Stimulated activated CD8-positive, alpha-beta memory T cell treated with anti-CD3 and anti-CD28 coated beads, Interleukin-4, amount 100 ng/mL, for 4 hours (primary cell): ENCODE results near the gene PVALB.
A peak's percentile ranks its signal among the peaks of the same experiment; 100 is the strongest.

ENCODE experiments used
- DNase-seq, 2 donors: peaks; one replicate each; pipeline ENCODE4 v3.0.0-alpha.2; 2020; ENCODE audit warnings: low read depth in 2 of 2, low spot score in 1 of 2

PVALB gene

DNA sequence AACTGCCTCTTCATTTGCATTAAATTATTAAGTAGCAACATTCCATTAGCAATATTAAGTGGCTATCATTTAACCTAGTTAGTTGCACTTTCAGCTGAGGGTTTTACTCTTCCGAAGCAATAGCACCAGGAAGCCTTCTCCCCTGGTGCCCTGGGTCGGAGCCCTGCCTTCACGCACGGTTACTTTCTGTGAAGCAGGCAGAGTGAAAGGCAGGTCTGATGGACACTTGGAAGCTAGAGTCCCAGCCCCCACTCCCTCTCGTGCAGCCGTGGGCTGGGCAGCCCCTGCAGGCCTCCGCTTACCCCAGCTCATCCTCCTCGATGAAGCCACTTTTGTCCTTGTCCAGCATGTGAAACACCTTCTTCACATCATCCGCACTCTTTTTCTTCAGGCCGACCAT is 2.0 kb downstream of the PVALB start:
- DNase-seq, result no peak

DNA sequence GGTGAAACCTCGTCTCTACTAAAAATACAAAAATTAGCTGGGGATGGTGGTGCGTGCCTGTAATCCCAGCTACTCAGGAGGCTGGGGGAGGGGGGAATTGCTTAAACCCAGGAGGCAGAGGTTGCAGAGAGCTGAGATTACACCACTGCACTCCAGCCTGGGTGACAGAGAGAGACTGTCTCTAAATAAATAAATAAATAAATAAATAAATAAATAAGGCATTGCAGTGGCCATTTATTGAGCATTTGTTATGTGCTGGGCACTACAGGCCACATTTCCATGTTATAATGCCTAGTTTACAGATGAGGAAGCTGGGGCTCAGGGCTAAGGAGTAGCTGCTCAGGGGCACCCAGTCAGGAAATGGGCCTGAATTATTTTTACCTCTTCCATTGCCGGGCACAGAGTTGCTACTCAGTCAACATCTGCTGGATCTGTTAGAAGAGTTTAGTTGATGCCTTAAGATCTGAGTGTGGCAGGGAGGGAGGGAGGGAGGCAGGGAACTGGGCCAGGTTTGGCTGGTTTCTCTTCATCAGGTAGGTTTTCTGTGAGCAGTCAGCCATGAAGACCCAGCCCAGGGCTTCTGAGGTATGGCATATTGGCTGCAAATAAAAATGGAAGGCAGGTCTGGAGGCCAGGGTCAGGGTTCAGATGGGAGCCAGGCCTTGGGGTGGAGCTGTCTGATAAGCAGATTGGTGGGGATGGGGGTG is 5.6 kb downstream of the PVALB start:
- DNase-seq, result no peak

DNA sequence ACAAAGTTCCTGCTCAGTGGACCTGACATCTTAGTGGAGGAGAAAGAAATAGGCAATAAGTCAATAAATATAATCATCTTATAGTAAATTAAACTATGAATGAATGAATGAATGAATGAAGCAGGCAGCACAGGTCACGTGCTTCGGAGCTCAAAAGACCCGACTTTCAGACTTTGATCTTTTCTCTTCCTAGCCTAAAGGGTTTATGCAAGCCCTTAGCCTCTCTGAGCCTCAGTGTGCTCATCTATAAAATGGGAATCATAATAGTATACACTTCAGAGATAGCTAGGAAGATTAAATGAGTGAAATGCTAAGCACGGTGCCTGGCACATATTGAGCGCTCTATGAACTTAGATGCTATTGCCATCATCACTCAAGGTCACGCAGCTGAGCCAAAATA is 7.5 kb downstream of the PVALB start:
- DNase-seq, result no peak

DNA sequence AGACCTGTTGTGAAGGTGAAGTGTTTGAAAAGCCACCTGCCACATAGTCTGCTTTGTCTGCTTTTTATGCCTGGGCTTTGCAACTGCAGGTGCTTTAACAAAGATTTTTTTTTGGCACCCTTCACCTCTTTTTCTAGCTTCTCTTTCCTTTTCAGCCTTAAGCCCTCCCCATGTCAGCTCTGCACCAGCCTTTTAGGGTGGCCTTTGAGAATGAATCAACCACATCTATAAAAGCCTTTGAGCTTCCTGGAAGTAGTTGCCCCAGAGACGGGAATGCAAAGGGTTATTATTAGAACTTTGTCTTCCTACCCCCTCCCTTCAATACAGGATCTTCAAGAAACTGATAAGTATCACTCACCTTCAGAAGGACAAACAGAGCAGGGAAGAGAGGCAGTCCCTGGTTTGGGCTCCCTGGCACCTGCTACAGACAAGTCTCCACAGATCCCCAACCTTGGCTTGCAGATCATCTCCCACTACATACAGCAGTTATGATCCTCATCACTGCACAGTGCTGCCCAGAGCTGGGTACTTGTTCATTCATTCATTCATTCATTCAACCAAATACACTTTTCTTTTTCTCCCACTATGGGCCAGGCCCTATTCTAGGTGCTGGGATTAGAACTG is 8.0 kb downstream of the PVALB start:
- DNase-seq, result no peak

DNA sequence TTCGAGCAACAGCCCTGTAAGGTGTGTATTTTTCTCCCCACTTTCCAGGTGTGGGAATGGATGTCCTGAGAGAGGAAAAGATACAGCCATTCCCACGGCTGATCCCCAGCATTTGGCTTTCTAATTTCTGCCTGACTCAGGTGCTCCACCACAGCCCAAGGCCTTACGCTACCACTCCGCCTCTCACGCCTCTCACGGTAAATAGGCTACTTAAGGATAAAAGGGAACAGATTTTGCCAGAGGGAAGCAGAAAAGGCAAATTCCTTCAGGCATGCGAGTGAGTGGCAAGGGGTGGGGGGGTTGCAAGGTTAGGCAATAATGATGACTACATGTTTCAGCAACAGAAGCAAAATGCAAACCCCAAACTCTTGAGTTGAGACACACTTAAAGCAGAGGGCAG is 9.2 kb downstream of the PVALB start:
- no peak for DNase-seq

DNA sequence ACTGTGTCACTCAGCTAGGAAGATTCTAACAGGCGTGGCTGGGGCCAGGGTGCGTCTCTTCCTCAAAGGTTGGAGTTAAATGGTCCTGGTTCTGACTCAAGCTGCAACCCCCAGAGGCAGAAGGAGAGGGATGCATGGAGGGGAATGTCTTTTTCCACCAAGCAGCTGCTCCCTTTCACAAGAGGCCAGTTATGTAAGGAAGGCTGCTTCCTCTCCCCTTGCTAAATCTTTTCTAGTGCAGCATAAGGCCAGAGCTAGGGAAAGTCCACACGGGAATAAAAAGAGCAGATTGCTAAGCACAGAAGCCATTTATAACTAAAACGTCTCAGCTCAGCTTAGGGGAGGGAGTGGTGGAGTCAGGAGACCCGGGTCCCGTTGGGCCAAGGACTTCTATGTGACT is 10.0 kb downstream of the PVALB start:
- no peak for DNase-seq

DNA sequence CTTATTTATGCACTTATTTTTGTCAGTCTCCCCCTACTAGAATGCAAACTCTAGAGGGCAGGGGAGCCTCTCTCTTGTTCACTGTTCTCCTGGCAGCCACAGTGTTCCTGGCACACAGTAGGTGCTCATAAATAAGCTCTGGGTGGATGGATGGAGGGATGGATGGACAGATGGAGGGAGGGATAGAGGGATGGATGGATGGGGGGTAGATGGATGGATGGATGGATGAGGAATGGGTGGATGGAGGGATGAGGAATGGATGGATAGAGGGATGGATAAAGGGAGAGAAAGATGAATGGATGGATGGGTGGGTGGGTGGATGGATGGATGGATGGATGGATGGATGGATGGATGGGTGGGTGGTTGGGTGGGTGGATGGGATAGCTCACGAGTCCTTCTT is 13.5 kb downstream of the PVALB start:
- no peak for DNase-seq

DNA sequence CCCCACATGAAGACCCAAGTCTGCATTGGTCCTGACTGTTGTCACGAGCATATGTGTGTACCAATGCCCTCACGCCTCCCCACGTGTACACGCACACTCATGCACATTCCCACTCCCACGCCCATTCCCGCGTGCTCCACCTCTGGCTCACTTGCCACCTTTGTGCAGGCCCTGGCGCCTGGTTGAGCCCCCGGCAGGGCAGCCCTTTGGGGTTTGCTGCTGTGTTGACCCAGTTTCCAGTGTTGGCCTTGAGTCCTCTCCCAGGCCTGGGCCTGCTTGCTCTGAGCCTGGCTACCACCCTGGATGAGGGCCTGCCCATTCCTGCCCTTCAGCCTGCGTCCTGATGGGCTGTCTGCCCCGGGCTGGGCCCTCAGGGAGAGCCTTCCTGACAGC is 18.2 kb downstream of the PVALB start:
- DNase-seq, result no peak

DNA sequence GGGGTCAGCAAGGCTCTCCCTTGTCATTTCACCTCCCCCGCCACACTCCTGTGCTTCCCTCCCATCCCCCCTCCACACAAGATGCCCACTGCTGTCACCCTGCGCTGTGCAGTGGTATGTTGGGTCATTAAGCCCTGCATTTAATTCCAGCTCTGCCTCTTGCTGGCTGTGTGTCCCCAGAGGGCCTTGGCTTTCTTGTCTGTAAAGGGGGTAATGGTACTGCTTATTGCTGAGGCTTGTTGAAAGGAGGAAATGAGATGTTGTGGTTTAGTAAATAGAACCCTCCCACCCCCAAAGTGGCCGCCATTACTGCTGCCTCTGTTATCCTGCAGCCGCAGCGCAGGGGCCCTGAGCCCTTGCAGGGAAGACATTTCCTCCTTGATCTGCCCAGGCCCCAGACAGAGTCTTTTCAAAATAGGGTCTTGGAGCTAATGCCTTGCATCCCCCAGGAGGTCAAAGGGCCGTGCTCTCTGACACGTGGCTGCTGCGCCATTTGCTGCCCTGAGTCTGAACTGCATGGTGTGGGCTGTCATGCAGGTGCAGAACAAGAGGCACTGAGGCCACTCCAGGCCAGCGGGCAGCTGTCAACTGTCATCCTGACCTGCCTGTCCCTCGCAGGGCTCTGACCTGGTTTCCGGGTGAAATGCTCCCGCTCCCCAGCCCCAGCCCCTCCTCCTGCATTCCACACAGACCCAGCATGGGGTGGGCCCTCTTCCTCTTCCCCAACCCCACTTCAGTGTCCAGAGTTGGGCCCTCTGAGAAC is 18.7 kb downstream of the PVALB start:
- DNase-seq, result no peak

DNA sequence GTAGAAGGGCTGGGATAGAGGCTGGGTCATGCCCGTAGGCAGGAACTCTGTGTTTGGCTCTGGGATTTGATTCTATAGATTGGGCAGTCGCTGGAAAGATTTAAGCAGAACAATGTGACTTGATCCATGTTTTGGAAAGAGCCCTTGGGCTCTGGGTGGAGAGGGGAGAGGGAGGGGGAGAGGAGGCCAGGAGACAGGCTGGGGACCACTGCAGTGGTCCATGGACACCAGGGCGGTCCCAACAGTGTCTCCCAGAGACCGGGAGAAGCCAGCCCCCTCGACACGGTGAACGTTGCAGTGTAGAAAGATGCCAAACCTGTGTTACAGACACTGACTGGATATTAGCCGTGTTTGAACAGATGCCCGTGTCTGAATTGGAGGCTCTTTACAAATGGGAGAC is 19.5 kb downstream of the PVALB start:
- DNase-seq, result no peak

DNA sequence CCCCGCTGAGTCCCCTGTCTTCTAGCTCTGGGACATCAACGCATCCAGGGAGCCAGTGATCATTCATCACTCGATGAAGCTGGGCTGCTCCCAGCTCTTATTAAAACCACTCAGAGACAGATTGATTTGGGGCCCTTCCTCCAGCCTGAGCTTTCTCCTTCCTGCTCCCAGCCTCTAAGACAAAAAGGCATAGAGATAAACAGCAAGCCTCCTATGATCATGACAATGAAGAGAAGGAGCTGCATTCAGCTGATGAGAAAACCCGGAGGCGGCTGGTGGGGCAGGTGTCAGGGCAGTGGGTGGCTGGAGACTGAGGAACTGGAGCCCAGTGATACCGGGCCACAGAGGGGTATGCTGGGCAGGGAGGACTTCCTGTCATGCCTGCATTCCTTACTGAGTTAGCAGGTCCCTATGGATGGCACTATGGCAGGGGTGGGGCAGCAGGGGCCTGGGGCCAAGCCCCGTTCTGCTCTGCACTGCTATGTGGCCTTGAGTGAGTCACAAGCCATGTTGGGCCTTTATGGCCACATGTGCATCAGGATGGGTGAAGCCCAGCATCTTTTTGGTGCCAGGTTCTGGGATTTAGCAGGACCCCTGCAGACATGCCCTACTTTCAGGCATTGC is 20.2 kb downstream of the PVALB start:
- DNase-seq, result no peak

DNA sequence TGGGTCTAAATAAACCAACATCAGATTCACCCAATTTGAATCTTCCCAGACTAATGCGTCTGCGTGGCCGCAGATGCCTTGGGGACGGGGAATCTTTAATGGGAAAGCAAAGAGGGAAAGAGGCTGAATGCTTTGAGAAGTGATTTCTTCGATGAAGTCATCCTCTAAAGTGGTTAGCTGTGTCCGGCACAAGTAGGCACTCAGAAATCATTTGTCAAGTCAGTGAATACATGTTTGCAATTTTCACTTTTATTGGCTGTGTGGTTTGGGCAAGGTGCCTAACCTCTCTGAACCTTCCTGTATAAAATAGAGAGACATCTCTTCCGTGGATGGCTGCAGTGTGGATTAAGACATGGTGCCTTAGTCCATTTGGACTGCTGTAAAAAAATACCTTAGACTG is 21.2 kb downstream of the PVALB start:
- no peak for DNase-seq

DNA sequence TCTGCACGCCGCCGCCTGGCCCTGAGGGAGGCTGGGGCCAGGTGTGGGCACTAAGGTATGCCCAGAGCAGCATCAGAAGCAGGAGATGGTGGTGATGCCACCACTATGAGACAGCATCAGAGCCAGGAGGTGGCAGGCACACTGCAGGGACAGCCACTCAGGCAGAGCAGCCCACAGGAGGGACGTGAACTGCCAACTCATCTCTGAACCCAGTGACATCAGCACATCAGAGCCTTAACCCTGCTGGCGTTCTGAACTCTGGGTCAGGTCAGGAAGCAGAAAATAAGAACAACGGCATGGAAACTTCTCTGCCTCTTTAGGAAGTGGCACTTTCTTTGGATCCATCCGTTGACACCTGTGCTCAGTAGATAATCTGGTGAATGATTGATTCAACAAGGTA is 26.2 kb downstream of the PVALB start:
- no peak for DNase-seq

DNA sequence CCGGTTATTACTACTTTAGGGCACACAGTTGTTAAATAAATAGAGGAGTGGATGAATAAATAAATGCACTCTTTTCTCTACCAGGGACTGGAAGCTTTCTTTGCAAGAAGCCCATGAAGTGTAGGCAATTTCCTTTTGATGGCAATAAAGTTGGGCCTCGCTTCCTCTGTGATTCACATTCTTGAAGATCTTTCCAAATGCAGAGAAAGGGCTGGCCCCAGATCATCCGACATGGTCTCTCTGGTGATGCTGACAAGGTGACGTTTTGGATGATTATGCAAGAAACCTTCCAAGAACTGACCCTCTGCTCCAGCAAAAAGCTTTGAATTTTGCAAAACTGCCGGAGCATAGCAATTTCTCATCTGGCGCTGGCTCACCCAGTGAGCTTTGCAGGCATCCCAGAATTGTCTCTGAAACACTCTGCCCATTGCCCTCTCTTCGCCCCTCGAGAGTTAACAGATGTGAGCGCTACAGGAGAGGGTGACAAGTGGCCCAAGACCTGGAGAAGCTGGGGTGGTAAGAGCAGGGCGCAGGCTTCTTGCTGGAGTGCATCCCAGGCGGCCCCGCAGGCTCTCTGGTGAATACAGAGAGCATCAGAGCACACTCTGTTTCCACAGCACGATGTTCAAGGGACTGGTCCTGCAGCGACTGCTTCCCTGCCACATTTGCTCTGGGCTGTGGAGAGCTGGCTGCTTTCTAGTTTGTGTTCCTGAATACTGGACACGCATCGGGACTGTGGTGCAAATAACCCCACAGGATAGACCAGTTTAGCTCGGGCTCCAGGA is 29.4 kb downstream of the PVALB start:
- DNase-seq, result no peak

DNA sequence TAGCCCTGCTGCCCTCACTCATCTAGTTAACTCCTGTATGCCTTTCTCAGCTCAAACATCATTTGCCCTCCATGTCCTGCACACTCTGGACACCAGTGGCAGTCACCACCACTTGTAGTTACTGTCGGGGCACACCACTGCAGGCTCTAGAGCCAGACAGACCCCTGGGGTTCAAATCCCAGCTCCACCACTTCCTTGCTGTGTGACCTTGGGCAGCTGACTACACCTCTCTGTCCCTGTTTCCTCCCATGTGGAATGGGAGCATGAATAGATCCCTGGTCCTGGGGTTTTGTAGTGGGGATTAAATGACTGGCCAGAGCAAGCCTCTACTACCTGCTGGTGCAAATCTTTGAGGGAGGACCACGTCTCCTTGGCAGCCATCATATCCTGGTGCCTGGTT is 33.1 kb downstream of the PVALB start:
- no peak for DNase-seq

DNA sequence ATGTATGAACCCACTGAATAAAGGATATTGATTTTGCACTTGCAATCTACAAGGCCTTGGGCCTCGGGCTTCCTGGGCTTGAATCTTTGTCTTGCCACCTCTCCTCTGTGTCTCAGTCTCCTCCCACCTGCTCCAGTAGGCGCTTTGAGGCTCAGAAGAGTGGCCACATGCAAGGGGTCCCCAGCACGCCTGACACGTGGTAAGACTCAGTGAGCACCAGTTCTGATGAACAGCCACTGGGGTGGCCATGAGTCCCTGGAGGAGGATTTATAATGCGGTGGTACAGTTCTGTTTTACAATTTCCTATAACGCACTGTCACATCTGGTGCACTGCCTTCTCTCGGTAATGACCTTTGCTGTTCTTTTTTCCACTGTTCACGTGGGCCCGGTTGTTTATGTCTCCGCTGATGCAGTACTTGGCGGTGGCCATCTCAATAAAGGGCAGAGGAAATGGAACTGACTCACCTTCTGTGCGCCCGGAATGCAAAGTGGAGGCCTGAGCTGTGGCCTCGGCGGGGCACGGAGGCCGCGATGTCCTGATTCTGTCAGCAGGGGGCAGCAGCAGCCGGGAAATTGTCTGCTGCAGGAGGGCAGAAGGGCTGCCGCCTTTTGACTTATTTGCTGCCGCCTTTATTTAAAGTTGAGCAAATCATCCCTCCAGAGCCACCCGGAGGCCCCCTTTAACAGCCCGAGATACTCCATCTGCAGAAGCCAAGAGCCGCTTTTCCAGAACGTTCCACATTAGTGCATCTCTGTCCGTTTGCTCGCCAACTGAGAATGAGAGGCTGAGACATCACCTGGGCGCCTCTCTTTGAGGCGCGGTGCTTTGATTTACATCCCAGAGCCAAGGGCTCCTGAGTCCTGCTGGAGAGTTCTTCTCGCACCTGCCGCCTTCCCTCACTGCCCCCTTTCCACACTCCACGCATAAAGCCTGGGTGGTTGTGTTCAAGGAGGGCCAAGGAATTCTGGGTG is 34.9 kb downstream of the PVALB start:
- peak; percentile 68 to 77 for DNase-seq

DNA sequence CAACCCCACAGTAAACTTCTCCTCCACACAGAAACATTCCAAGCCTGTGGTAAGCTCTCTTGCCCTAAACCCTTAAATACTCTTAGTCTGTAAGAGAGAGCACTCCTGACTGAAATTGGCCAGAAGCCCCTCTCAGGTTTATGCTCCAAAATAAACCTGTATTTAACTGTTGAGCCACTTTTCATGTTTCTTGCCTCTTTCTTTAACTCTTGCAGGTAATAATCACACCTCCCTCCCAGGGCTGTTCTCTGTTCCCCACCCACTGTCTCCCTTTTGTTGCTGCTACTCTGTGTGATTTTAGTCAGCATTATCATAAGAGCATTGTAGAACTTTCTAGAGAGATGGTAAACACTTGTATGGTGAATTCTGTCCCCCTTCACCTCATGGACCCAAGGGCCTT is 38.8 kb downstream of the PVALB start:
- DNase-seq, result no peak

DNA sequence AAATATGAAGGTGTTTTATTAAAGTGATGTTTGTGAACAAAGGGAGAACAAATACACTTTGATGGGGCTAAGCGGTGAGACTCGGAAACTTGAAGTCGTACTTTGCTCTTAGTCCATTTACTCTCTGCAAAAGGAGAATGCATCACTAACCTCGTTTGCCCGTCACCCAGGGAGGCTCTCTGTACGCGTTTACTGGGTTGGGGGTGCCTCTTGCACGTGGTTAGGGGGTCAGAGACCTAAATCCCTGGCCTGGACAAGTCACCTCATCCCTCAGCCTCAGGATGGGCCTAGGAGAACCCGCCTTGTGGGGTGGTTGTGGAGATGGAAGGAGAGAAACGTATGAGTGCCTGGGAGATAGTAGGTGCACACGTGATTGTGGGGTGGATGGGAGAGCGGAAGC is 40.1 kb downstream of the PVALB start:
- no peak for DNase-seq

DNA sequence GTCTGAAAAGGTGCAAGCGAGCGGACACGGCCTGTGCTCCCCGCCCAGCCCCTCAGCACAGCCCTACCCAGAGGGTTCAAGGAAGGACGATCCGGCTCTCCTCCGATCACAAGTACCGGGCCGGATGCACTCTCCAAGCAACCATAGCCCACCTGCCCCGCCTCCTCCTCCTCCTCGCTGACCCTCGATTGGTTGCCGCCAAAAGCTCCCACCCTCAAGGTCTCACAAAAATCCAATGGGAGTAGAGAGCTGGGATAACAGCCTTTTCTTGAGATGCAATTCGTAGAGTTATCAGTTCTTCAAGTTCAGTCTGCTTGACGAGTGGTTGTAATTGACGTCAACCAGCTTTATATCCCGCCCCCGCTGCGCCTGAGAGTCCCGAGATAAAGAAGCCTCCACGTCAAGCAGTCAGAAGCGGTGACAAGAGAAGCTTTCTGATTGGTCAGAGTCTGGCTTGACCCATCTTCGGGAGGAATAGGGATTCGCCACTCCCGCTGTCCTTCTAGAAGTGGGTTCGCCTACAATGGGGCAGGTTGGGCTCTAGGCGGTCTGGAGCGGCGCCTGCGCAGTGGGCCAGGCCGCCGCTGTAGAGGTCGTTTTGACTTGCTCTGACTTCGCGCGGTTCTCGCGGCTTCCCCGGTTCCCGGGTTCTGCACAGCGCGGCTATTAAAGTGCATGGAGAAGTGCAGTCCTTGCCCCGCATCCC is 40.7 kb downstream of the PVALB start, which contains the start of gene IFT27:
Gene IFT27 (minus strand): TSS at position 156 of the 706 bp plus-strand sequence. CDS start 412 bp downstream, outside the sequence.
- peak; percentile 93 to 96 for DNase-seq
